Right lobe of liver (tissue), 6 donors: Measurements from ENCODE around the gene ARHGEF16. TPM values are rescaled to one million over a fixed set of nuclear protein-coding genes. Genes with fewer than 3 reads are reported as not detected.

Experiments
- ATAC-seq, 4 donors: fragments of 200-7000 bp; cut with Tn5 transposase; one replicate each; pipeline ENCODE4 v1.9.1; 2020; ENCODE audit warnings: mild to moderate bottlenecking in 4 of 4, moderate library complexity in 4 of 4
- DNase-seq, 3 donors: peaks; one replicate each; pipeline ENCODE4 v3.0.0-alpha.2; 2020
- H3K27ac ChIP-seq, 3 donors: fragments of 200-600 bp; one replicate each; pipeline ENCODE4 v1.8.0; 2022
- H3K27me3 ChIP-seq, 2 donors: fragments of 200-600 bp; one replicate each; pipeline ENCODE4 v1.8.0; 2022
- H3K36me3 ChIP-seq, 4 donors: fragments of 200-600 bp; sonication (generic) in 1 of 4; one replicate each; pipeline versions ENCODE4 v1.5.1 to v1.8.0; 2017 to 2022; ENCODE audit warnings: control low read depth in 1 of 4
- H3K4me1 ChIP-seq, 4 donors: fragments of 200-600 bp; sonication (generic) in 1 of 4; one replicate each; pipeline versions ENCODE4 v1.5.1 to v1.8.0; 2017 to 2022; ENCODE audit warnings: control low read depth in 1 of 4
- H3K4me3 ChIP-seq, 3 donors: fragments of 200-600 bp; one replicate each; pipeline ENCODE4 v1.8.0; 2022
- H3K9me3 ChIP-seq, 4 donors: fragments of 200-600 bp; sonication (generic) in 1 of 4; one replicate each; pipeline versions ENCODE4 v1.5.1 to v1.8.0; 2017 to 2022; ENCODE audit warnings: control low read depth in 1 of 4
- CTCF ChIP-seq, 4 donors: fragments of 200-600 bp in 3 of 4; fragments of 450-650 bp in 1 of 4; IDR thresholded peaks; one replicate each; pipeline versions ENCODE4 v1.5.1 to v1.8.0; 2016 to 2022; ENCODE audit warnings: antibody characterized with exemption in 4 of 4, mild to moderate bottlenecking in 2 of 4
- POLR2A ChIP-seq: fragments of 450-650 bp; IDR thresholded peaks from one replicate; pipeline ENCODE4 v1.6.1; 2017; ENCODE audit warnings: antibody characterized with exemption, mild to moderate bottlenecking
- WGBS: methylation state at CpG from one replicate; pipeline ENCODE4 v1.1.6; 2018; ENCODE audit warnings: low coverage, low lambda C conversion rate; ENCODE audit not compliant: insufficient coverage; ENCODE audit errors: missing lambda C conversion rate; 5-methylcytosine and 5-hydroxymethylcytosine counted together
- intact Hi-C, 2 donors: fragments of 100-400 bp; cut with DNase I; formaldehyde crosslinking; loops; one replicate each; pipeline versions ENCODE4 v1.11.2 to v1.14.1; 2022
- total RNA-seq, 6 experiments: library from RNA; depleted of rRNA in 2 of 6; stranded (reverse); fragments of >200 nt in 2 of 6; fragmentation: NEBNext Ultra II Directional in 3 of 6; extraction: Animal tissue kit (Norgen Biotek cat#: 25700) in 3 of 6; gene quantifications; one replicate each; pipeline versions ENCODE4 v1.1.0 to v1.2.4, GENCODE V29; 2016 to 2023
- donor health status: DM: no; HTN: yes; CAD: no.
- donor health status: DM: no; HTN: no; CAD: no.
- donor health status: DM: no; HTN: no; CAD: no.
- donor health status: DM: no; HTN: yes; CAD: no.
- donor health status: DM: no; HTN: yes; CAD: no.

Gene ARHGEF16
- total RNA-seq, 6 experiments from 2014 or later, result 2.1 to 16.3 (median 7.5) TPM

GRCh38 chr1:3504151-3504821 lies 49.8 kb downstream of the ARHGEF16 start:
- TF ChIP-seq CTCF (IDR thresholded peaks at IDR 0.05) (no peak), POLR2A (no peak)
- Histone ChIP-seq H3K27ac (no peak overlapping the region), H3K36me3 (no peaks in the 10 kb centered on the region), H3K4me3 (no peak overlapping the region), H3K9me3 (no peaks in the 10 kb centered on the region), H3K4me1 (no peaks in the 10 kb centered on the region), H3K27me3 (no peaks in the 10 kb centered on the region)
- DNase-seq (no peak), ATAC-seq (peak; percentile 38 to 68 (median 52))
- intact Hi-C loops, result no loop called here
- 80% methylated on average over 2 of the region's 31 CpGs for WGBS

GRCh38 chr1:3504822-3505153 lies 50.3 kb downstream of the ARHGEF16 start:
- DNase-seq (no peak), ATAC-seq (no peak)
- no peaks in the 10 kb centered on the region for H3K4me1 ChIP-seq
- H3K27ac ChIP-seq, result no peak overlapping the region
- H3K27me3 ChIP-seq, result no peaks in the 10 kb centered on the region
- no peak overlapping the region for H3K4me3 ChIP-seq
- no CpG with 5 or more reads among the region's 7 CpGs for WGBS
- TF ChIP-seq POLR2A (no peak), CTCF (IDR thresholded peaks at IDR 0.05) (no peak)
- intact Hi-C loops, result no loop called here
- no peaks in the 10 kb centered on the region for H3K9me3 ChIP-seq
- H3K36me3 ChIP-seq, result no peaks in the 10 kb centered on the region

- H3K4me1 ChIP-seq, result no peaks in the 10 kb centered on the region
- intact Hi-C loops, result no loop called here
- H3K36me3 ChIP-seq, result no peaks in the 10 kb centered on the region
- TF ChIP-seq POLR2A (no peak), CTCF (IDR thresholded peaks at IDR 0.05) (no peak)
- no peak overlapping the region for H3K4me3 ChIP-seq
- ATAC-seq (no peak), DNase-seq (no peak)
- no peaks in the 10 kb centered on the region for H3K27me3 ChIP-seq
- H3K9me3 ChIP-seq, result no peaks in the 10 kb centered on the region
- H3K27ac ChIP-seq, result no peak overlapping the region
- WGBS, result 94% methylated on average over 8 of the region's 20 CpGs
Measured at GRCh38 chr1:3505161-3505560, 50.7 kb downstream of the ARHGEF16 start.

- TF ChIP-seq CTCF (IDR thresholded peaks at IDR 0.05) (no peak), POLR2A (no peak)
- Histone ChIP-seq H3K36me3 (no peaks in the 10 kb centered on the region), H3K27me3 (no peaks in the 10 kb centered on the region), H3K4me3 (no peak overlapping the region), H3K9me3 (no peaks in the 10 kb centered on the region), H3K27ac (no peak overlapping the region), H3K4me1 (no peaks in the 10 kb centered on the region)
- WGBS, result no CpG with 5 or more reads among the region's 15 CpGs
- DNase-seq (no peak), ATAC-seq (no peak)
- intact Hi-C loops, result no loop called here
Measured at GRCh38 chr1:3506041-3506440, 51.6 kb downstream of the ARHGEF16 start.

- no peaks in the 10 kb centered on the region for H3K4me1 ChIP-seq
- no peak for DNase-seq
- TF ChIP-seq CTCF (IDR thresholded peaks at IDR 0.05) (no peak), POLR2A (no peak)
- no peaks in the 10 kb centered on the region for H3K36me3 ChIP-seq
- H3K4me3 ChIP-seq, result no peak overlapping the region
- no peak overlapping the region for H3K27ac ChIP-seq
- H3K27me3 ChIP-seq, result no peaks in the 10 kb centered on the region
- intact Hi-C loops, result no loop called here
- no peak for ATAC-seq
- 69% methylated on average over 6 of the region's 7 CpGs for WGBS
- H3K9me3 ChIP-seq, result no peaks in the 10 kb centered on the region
Measured at GRCh38 chr1:3506943-3507342, 52.5 kb downstream of the ARHGEF16 start.
